ENCODE data around the gene TLR6.
"Not testable (repeated sequence)": the region's sequence is repeated elsewhere in the genome, so short reads cannot be mapped to it uniquely, and the experiment has no call there.

TLR6 gene

DNA sequence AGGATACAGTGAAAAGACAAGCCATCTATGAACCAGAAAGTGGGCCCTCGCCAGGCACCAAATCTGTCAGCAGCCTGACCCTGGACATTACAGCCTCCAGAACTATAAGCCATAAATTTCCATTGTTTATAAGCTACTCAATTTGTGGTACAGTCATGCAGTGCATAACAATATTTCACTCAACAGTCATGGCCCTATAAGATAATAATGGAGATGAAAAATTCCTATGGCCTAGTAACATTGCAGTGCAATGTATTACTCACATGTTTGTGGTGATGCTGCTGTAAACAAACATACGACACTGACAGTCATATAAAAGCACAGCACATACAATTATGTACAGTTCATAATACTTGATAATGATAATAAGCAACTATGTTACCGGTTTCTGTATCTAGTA lies 34.9 kb downstream of the TLR6 start:
- DNase-seq, result no peak

GRCh38 chr4:38820329-38821061 lies 36.1 kb downstream of the TLR6 start:
- DNase-seq, result no peak

GRCh38 chr4:38819569-38819968 lies 37.0 kb downstream of the TLR6 start:
- DNase-seq, result no peak

DNA sequence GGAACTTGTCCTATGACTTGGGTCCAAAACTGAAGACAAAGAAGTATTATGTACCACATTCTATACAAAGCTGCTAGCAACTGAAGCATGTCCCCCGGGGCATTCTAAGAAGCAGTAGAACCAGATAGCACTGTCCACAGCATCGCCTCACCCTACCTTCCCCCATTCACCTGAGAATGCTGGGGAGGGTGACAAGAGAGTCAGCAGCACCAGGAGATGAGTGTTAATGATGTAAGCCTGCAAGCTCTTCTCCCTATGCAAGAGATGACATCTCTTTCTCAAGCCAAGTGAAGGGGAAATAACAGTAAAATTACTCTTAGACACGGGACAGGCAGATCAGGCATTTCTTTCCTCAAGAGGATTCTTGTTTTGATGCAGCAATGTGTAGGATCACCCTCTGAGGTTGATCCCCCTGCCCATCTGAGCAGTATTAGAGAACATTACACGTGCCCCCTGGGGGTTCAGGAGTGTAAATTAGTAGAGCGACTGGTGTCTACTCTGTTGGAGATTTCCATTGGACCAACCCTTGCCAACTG lies 38.1 kb downstream of the TLR6 start:
- no peak for DNase-seq

GRCh38 chr4:38815885-38816782 lies 40.5 kb downstream of the TLR6 start:
- no peak for DNase-seq

GRCh38 chr4:38814386-38814785 lies 42.2 kb downstream of the TLR6 start:
- DNase-seq, result no peak

DNA sequence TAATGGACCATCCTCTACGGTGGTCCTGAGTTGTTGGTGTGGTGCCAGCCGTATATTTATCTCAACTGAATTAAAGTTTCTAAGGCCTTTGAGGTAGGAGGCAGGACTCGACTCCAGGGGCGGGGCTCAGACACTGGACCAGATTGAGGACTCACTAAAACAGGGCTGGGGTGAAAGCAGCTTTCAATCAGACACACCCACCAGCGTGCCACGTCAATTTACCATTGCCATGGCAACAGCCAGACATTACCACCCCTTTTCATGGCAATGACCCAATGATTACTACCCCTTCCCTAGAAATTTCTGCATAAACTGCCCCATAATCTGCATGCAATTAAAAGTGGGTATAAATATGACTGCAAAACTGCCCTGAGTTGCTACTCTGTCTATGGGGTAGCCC lies 45.3 kb downstream of the TLR6 start:
- no peak for DNase-seq

DNA sequence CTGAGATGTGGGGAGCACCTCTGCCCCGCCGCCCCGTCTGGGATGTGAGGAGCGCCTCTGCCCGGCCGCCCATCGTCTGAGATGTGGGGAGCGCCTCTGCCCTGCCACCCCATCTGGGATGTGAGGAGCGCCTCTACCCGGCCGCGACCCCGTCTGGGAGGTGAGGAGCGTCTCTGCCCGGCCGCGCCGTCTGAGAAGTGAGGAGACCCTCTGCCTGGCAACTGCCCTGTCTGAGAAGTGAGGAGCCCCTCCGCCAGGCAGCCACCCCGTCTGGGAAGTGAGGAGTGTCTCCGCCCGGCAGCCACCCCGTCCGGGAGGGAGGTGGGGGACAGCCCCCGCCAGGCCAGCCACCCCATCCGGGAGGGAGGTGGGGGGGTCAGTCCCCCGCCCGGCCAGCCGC lies 49.2 kb downstream of the TLR6 start:
- DNase-seq, result not testable (repeated sequence)

DNA sequence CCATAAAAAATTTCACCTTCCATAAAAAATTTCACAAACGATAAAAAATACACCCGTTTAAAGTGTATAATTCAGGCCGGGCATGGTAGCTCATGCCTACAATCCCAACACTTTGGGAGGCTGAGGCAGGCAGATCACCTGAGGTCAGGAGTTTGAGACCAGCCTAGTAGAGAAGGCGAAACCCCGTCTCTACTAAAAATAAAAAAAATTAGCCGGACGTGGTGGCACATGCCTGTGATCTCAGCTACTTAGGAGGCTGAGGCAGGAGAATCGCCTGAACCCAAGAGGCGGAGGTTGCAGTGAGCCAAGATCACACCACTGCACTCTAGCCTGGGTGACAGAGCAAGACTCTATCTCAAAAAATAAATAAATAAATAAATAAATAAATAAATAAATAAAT lies 50.4 kb downstream of the TLR6 start:
- DNase-seq, result not testable (repeated sequence)

DNA sequence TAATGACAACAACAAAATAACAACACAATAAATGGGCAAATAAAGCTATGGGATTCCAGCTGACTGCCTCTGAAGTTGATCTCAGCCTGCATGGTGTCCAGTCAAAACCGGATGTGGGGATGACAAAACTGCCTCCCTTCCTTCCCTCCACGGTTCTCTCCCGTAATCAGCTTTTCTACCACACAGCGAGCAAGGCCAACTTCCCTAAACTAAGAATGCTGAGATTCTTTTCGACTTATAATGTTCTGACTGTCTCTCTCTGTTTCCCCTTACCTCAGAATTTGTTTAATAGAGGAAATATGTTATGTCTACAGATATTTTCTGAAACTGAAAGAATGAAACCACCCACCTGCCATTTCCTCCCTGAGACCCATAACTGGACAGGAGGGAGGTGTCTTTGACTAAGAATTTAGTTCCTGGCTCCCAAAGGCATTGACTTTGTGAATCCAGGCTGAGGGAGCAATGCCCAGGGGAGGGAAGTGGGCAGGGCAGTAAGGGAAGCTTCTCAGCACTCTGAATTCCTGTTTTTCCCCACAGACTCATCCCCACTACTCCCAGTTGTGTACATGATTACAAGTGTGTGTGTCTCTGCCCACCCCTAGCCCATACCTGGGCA lies 51.0 kb downstream of the TLR6 start:
- DNase-seq, result no peak

- DNase-seq, result no peak
These were observed 51.8 kb downstream of the TLR6 start, which contains the start of gene TLR1 for GRCh38 chr4:38804654-38805295. TLR1 (minus strand) TSS chr4:38804791; CDS start chr4:38798831, 5,960 bp downstream.

- no peak for DNase-seq
These were observed 52.6 kb downstream of the TLR6 start for GRCh38 chr4:38803833-38804653.

GRCh38 chr4:38802561-38803355 lies 53.9 kb downstream of the TLR6 start:
- DNase-seq, result no peak

- no peak for DNase-seq
These were observed 55.6 kb downstream of the TLR6 start for GRCh38 chr4:38800961-38801450.

- DNase-seq, result no peak
These were observed 56.3 kb downstream of the TLR6 start for GRCh38 chr4:38800366-38800765.

DNA sequence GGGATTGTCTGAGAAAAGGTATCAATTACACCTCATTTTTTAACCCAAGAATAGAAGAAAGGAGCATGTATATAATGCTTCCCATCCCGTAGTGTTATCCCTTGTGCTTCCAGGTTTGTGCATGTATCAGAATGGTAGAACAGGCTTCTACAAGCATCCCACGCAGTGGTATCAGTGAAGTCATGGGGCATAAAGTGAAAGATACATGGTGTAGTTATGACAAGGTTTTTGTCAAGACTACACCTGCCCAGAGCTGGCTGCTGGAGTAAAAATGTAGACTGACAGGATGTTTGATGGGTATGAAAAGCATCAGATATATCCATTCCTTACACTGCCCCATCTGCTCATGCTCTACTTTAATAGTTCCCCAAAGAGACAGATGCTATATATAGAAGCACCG lies 61.5 kb downstream of the TLR6 start:
- DNase-seq, result no peak

DNA sequence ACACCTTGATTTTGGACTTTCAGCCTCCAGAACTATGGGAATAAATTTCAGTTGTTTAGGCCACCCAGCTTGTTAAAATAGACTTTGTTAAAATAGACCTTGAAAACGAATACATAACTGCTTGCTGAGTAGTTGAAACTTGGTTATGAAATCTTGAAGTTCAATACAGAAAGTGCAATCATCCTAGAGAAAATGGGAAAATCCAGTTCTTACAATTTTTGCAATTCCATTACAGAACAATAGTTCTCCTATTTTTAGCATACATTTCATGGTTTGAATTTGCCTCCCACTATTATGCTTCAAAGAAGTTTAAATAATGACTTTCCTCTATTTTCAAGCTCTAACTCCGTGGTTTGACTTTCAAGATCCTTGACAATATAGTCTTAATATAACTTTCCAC lies 62.6 kb downstream of the TLR6 start:
- no peak for DNase-seq

DNA sequence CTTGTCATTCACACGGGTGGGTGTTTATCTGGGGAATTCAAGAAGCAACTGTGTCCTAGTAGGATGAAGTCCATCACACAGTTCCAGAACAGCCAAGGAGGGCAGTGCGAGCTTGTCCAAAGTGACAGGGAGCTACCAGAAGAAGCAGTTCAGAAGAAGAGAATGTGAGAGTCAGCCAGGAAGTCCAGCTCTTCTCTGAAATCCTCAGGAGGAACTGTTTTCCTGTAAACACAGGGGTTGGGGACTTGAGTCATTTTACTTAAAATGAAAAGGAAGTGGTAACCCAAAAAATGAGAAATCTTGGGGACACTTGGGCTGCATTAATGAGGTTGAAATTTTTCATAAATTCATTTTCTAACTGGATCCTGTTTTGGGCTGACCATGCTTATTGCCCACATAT lies 65.6 kb downstream of the TLR6 start:
- DNase-seq, result no peak

DNA sequence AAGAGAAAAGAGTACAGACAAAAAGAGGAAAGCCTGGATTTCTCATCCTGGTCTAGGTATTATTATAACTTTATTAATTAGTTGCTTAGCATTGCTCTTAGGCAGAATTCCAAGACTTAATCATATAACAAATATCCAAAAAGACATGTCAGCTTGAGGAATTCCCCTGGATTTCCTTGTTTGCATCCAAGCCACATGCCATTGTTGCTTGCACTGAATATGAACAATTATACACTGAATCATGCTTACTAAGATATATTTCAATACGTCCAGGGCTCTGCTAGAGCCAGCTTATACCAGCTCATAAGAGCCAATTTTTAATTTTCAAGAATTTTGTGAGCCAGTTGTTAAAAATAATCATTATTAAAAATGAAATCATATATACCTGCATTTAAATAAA lies 68.3 kb downstream of the TLR6 start:
- DNase-seq, result no peak

DNA sequence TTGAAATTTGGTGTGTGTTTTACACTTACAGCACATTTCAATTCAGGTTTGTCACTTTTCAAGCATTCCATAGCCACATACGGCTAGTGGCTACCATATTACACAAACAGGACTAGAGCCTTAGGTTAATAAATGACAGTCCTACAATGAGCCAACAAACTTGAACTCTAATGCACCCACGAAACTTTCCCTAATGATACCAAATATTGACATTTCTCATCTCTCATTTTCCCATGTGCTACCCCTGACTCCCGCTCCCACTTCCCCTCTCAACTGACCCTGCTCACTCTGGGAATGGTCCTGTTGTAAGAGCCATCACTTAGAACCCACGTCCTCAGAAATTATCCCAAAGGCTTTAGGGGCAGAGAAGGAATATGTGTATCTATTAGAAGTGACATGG lies 68.9 kb downstream of the TLR6 start:
- DNase-seq, result no peak

DNA sequence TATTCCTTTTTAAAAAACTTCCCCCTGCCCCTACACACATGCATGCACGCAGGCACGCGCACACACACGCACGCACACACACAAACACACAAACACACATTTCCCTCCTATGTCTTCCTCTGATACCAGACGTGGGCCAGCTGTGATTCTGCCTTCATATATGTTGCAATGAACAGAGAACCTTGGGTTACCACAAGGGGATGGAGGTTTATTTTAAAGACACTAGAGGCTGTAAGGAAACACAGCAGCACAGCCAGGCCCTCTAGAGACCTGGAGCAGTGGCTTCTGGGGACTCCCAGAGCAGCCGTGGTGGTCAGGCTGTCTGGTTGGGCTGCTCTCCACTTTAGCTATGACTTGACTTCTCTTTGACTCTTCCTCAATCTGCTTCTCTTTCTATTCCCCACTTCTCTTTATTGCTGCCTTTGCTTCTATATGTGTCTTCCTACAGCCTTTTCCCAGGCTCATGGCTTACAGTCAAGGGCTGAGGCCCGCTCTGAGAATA lies 70.7 kb downstream of the TLR6 start:
- no peak for DNase-seq
